GM10248 (cell line): ENCODE data around the gene TBRG1.

ENCODE experiments used
- CTCF ChIA-PET: fragments of 300-600 bp; sonication (Branson Sonifier 250); formaldehyde crosslinking; extraction: SDS; loops from one replicate; lab custom pipeline; 2021; ENCODE audit warnings: antibody characterized with exemption; lab: Yijun Ruan, JAX
- POLR2A ChIA-PET: fragments of 350-650 bp; sonication (Branson Sonifier 250); formaldehyde crosslinking; extraction: SDS; loops from one replicate; lab custom pipeline; 2020; ENCODE audit warnings: antibody characterized with exemption; lab: Yijun Ruan, JAX
- DNase-seq: peaks from one replicate; pipeline ENCODE4 v3.0.0; 2012; ENCODE audit errors: extremely low spot score
- CTCF ChIP-seq: IDR thresholded peaks from 2 replicates; pipeline ENCODE4 v1.5.1; 2012; ENCODE audit warnings: mild to moderate bottlenecking, low read depth; ENCODE audit errors: extremely low read depth, missing control alignments, control extremely low read depth

TBRG1 gene

GRCh38 chr11:124673333-124674167, 50.9 kb downstream of the TBRG1 start, which contains the start of the genes SIAE and SPA17:
TSS of gene SIAE (minus strand) at chr11:124673739. CDS start at chr11:124673708, 31 bp downstream.
TSS of gene SPA17 (plus strand) at chr11:124673904. CDS start at chr11:124675265, 1,361 bp downstream.
- no peak for TF ChIP-seq CTCF
- peak; percentile 96 for DNase-seq
- ChIA-PET CTCF (interaction anchor here (0.8 to 5.5 kb wide), 6 partner anchors 10 to 165 kb away, joined by 3 to 86 read pairs (median 3); partner anchors contain the start of gene ESAM), POLR2A (interaction anchor here (0.7 kb wide), 1 partner anchor 599 kb away, joined by 3 read pairs; no protein-coding TSS in a partner anchor)

DNA sequence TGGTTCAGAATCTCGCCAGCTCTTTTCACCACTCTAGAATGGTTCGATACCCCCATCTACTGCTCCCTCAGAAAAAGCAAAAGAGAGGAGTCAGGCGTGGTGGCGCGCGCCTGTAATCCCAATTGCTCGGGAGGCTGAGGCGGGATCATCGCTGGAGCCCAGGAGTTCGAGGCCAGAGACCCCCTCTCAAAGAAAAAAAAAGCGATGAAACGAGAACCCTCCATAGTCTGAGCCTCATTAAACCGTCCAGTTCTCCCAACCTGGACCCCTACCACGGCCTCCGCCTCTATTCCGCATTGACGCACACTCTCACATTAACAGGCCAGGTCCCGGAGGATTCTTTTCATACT, 51.5 kb downstream of the TBRG1 start:
- TF ChIP-seq CTCF = no peak
- no peak for DNase-seq
- ChIA-PET POLR2A (interaction anchor here (0.7 kb wide), 1 partner anchor 599 kb away, joined by 3 read pairs; no protein-coding TSS in a partner anchor), CTCF (no interaction called here)

DNA sequence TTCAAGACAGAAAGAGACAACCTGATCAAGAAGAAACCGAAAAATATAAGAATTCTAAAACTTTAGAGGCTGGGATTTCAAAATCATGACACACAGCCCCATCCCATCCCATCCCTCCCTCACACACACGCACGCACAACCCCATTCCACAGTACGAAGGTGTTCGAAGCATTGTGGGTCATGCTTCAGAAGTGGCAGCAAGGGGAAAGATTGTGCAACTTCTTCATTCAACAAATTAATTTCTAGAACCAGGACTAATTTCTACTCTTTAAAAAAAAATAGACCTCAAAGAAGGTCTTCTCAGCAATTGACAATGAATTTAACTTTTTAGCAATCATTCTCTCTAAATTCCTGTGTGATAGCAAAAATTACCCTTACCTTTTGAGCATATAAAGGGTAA, 51.9 kb downstream of the TBRG1 start:
- POLR2A ChIA-PET = no interaction called here
- no peak for TF ChIP-seq CTCF
- CTCF ChIA-PET = no interaction called here
- DNase-seq = no peak

- ChIA-PET POLR2A (no interaction called here), CTCF (interaction anchor here (1.1 to 1.3 kb wide), 3 partner anchors 45 to 86 kb away, joined by 3 to 4 read pairs (median 3); no protein-coding TSS in a partner anchor)
- no peak for DNase-seq
Observed at GRCh38 chr11:124676386-124676785, 53.7 kb downstream of the TBRG1 start.

DNA sequence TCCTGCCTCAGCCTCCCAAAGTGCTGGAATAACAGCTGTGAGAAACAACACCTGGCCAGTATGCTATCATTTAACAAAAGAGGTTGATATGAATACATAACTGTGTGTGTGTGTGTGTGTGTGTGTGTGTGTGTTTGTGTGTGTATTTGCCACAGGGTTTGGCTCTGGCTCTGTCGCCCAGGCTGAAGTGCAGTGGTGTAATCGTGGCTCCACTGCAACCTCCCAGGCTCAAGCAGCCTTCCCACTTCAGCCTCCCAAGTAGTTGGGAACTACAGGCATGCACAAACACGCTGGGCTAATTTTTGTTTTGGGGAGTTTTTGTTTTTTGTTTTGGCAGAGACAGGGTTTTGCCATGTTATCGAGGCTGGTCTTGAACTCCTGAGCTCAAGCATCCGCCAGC, 55.8 kb downstream of the TBRG1 start:
- ChIA-PET CTCF (interaction anchor here (0.9 to 2.7 kb wide), 4 partner anchors 9 to 159 kb away, joined by 3 to 11 read pairs (median 4); no protein-coding TSS in a partner anchor), POLR2A (no interaction called here)
- TF ChIP-seq CTCF = no peak
- DNase-seq = no peak

More at GRCh38 chr11:124676386-124676785, 53.7 kb downstream of the TBRG1 start:
- TF ChIP-seq CTCF = no peak

GRCh38 chr11:124681421-124681820, 58.8 kb downstream of the TBRG1 start:
- ChIA-PET POLR2A (no interaction called here), CTCF (no interaction called here)
- no peak for DNase-seq
- TF ChIP-seq CTCF = no peak
